ENCODE results near the gene CFAP73.

DNA sequence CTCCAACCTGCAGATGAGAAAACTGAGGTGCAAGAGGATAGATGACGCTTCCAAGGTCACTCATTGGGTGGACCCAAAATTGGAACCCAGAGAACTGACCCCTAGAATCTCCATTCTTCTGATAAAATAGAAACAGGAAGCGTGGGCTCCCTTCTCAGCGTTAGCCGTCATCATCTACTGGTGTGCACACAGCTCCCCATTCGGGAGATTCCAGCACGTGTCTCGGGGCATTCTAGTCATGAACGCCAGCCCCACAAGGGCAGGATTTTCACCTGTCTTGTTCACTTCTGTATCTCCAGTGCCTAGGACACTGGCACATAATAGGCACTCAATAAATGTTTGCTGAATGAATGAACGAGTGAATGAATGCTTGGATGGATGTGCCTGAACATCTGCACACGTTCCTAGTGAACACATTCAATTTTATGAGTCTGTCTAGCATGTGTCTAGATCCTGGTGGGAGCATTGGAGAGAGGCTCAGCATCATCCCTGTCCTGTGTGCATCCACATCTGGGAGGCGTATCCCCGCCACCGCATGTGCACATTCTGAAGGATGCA lies 44.5 kb upstream of the CFAP73 start:
- TF ChIP-seq POLR2A (IDR thresholded peaks at IDR 0.05; ENCODE audit: borderline replicate concordance, extremely low read depth, insufficient read depth, insufficient read length) (no peak), RAD21 (IDR thresholded peaks at IDR 0.05; ENCODE audit: low read depth) (no peak), ZFX (IDR thresholded peaks at IDR 0.05) (no peak), TCF7L2 (IDR thresholded peaks at IDR 0.05; ENCODE audit: borderline replicate concordance, extremely low read depth, insufficient read depth, insufficient read length) (no peak), EZH2 (IDR thresholded peaks at IDR 0.05) (no peak), JUND (IDR thresholded peaks at IDR 0.05) (no peak)
- TF ChIP-seq, protein P1, sequence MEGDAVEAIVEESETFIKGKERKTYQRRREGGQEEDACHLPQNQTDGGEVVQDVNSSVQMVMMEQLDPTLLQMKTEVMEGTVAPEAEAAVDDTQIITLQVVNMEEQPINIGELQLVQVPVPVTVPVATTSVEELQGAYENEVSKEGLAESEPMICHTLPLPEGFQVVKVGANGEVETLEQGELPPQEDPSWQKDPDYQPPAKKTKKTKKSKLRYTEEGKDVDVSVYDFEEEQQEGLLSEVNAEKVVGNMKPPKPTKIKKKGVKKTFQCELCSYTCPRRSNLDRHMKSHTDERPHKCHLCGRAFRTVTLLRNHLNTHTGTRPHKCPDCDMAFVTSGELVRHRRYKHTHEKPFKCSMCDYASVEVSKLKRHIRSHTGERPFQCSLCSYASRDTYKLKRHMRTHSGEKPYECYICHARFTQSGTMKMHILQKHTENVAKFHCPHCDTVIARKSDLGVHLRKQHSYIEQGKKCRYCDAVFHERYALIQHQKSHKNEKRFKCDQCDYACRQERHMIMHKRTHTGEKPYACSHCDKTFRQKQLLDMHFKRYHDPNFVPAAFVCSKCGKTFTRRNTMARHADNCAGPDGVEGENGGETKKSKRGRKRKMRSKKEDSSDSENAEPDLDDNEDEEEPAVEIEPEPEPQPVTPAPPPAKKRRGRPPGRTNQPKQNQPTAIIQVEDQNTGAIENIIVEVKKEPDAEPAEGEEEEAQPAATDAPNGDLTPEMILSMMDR (IDR thresholded peaks at IDR 0.05 in 2 of 3, conservative IDR thresholded peaks at IDR 0.05 in 1 of 3; ENCODE audit: borderline replicate concordance in 1 of 3, insufficient read depth in 1 of 3, low read depth in 2 of 3, low read length in 2 of 3) = no peak
- TF ChIP-seq, protein P2, sequence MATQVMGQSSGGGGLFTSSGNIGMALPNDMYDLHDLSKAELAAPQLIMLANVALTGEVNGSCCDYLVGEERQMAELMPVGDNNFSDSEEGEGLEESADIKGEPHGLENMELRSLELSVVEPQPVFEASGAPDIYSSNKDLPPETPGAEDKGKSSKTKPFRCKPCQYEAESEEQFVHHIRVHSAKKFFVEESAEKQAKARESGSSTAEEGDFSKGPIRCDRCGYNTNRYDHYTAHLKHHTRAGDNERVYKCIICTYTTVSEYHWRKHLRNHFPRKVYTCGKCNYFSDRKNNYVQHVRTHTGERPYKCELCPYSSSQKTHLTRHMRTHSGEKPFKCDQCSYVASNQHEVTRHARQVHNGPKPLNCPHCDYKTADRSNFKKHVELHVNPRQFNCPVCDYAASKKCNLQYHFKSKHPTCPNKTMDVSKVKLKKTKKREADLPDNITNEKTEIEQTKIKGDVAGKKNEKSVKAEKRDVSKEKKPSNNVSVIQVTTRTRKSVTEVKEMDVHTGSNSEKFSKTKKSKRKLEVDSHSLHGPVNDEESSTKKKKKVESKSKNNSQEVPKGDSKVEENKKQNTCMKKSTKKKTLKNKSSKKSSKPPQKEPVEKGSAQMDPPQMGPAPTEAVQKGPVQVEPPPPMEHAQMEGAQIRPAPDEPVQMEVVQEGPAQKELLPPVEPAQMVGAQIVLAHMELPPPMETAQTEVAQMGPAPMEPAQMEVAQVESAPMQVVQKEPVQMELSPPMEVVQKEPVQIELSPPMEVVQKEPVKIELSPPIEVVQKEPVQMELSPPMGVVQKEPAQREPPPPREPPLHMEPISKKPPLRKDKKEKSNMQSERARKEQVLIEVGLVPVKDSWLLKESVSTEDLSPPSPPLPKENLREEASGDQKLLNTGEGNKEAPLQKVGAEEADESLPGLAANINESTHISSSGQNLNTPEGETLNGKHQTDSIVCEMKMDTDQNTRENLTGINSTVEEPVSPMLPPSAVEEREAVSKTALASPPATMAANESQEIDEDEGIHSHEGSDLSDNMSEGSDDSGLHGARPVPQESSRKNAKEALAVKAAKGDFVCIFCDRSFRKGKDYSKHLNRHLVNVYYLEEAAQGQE (IDR thresholded peaks at IDR 0.05; ENCODE audit: low read depth) = no peak
- TF ChIP-seq, protein P3, sequence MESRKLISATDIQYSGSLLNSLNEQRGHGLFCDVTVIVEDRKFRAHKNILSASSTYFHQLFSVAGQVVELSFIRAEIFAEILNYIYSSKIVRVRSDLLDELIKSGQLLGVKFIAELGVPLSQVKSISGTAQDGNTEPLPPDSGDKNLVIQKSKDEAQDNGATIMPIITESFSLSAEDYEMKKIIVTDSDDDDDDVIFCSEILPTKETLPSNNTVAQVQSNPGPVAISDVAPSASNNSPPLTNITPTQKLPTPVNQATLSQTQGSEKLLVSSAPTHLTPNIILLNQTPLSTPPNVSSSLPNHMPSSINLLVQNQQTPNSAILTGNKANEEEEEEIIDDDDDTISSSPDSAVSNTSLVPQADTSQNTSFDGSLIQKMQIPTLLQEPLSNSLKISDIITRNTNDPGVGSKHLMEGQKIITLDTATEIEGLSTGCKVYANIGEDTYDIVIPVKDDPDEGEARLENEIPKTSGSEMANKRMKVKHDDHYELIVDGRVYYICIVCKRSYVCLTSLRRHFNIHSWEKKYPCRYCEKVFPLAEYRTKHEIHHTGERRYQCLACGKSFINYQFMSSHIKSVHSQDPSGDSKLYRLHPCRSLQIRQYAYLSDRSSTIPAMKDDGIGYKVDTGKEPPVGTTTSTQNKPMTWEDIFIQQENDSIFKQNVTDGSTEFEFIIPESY (IDR thresholded peaks at IDR 0.05; ENCODE audit: extremely low read depth, insufficient replicate concordance, low read length) = no peak
- TF ChIP-seq, protein P4, sequence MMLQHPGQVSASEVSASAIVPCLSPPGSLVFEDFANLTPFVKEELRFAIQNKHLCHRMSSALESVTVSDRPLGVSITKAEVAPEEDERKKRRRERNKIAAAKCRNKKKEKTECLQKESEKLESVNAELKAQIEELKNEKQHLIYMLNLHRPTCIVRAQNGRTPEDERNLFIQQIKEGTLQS (IDR thresholded peaks at IDR 0.05) = no peak

Data from HCT116 (cell line).